CD4-positive, CD25-positive, alpha-beta regulatory T cell (primary cell): ENCODE results near the gene LTBP4. TPM values are rescaled to one million over a fixed set of nuclear protein-coding genes. Genes with fewer than 3 reads are reported as not detected.

Source experiments
- ATAC-seq, 2 donors: fragments of 150-1000 bp; cut with Tn5 transposase; one replicate each; pipeline ENCODE4 v1.10.0; 2021; ENCODE audit warnings: low read depth in 2 of 2, moderate number of reproducible peaks in 2 of 2, moderate library complexity in 1 of 2
- DNase-seq, 3 donors: peaks; one replicate each; pipeline versions ENCODE4 v3.0.0 to v3.0.0-alpha.2; 2012 to 2022; ENCODE audit warnings: mixed read lengths in 1 of 3
- H3K27ac ChIP-seq: one replicate; pipeline ENCODE4 v1.7.0; 2013; ENCODE audit warnings: mild to moderate bottlenecking, low read length; ENCODE audit not compliant: insufficient read depth, poor library complexity, severe bottlenecking
- H3K27me3 ChIP-seq: one replicate; pipeline ENCODE4 v1.7.0; 2013; ENCODE audit warnings: low read length; ENCODE audit not compliant: control insufficient read depth, insufficient read depth
- H3K36me3 ChIP-seq: one replicate; pipeline ENCODE4 v1.7.0; 2013; ENCODE audit warnings: mild to moderate bottlenecking, low read length, moderate library complexity; ENCODE audit not compliant: control insufficient read depth, insufficient read depth
- H3K4me1 ChIP-seq: 2 replicates; pipeline ENCODE4 v1.7.0; 2013; ENCODE audit warnings: mild to moderate bottlenecking, low read length; ENCODE audit not compliant: insufficient read depth, control insufficient read depth, poor library complexity, severe bottlenecking
- H3K4me3 ChIP-seq: one replicate; pipeline ENCODE4 v1.7.0; 2013; ENCODE audit warnings: low read depth, mild to moderate bottlenecking, low read length, moderate library complexity
- H3K9me3 ChIP-seq, 2 experiments: 1 replicate in 1 of 2; 2 replicates in 1 of 2; pipeline ENCODE4 v1.7.0; 2013; ENCODE audit warnings: low read length in 2 of 2, mild to moderate bottlenecking in 1 of 2, moderate library complexity in 1 of 2; ENCODE audit not compliant: control insufficient read depth in 2 of 2
- H3K27ac Mint-ChIP-seq, 3 donors: one replicate each; pipeline ENCODE4 v1.8.0; 2020 to 2022; ENCODE audit warnings: mild to moderate bottlenecking in 3 of 3, mixed read lengths in 3 of 3, moderate library complexity in 2 of 3
- H3K27me3 Mint-ChIP-seq: one replicate; pipeline ENCODE4 v1.8.0; 2022; ENCODE audit warnings: mild to moderate bottlenecking, mixed read lengths
- H3K36me3 Mint-ChIP-seq: one replicate; pipeline ENCODE4 v1.8.0; 2020; ENCODE audit warnings: mixed read lengths
- H3K4me1 Mint-ChIP-seq, 4 donors: one replicate each; pipeline ENCODE4 v1.8.0; 2020 to 2022; ENCODE audit warnings: mixed read lengths in 4 of 4, mild to moderate bottlenecking in 1 of 4
- H3K4me3 Mint-ChIP-seq, 4 donors: one replicate each; pipeline ENCODE4 v1.8.0; 2020 to 2022; ENCODE audit warnings: mild to moderate bottlenecking in 4 of 4, mixed read lengths in 4 of 4, moderate library complexity in 3 of 4
- H3K9me3 Mint-ChIP-seq, 7 donors: one replicate each; pipeline ENCODE4 v1.8.0; 2020 to 2022; ENCODE audit warnings: mixed read lengths in 7 of 7, mild to moderate bottlenecking in 3 of 7, moderate library complexity in 2 of 7
- polyA plus RNA-seq, 4 donors: library from polyadenylated mRNA; unstranded; fragments of 300-500 nt; fragmentation: Illumina TruSeq; gene quantifications; one replicate each; pipeline ENCODE4 v1.2.3, GENCODE V29; 2021
- total RNA-seq: library from RNA; stranded (reverse); gene quantifications from one replicate; pipeline ENCODE4 v1.2.3, GENCODE V29; 2022

The LTBP4 gene
- total and polyA plus RNA-seq, 5 donors from 2014 or later, result 20.7 to 115 (median 30.9) TPM

DNA sequence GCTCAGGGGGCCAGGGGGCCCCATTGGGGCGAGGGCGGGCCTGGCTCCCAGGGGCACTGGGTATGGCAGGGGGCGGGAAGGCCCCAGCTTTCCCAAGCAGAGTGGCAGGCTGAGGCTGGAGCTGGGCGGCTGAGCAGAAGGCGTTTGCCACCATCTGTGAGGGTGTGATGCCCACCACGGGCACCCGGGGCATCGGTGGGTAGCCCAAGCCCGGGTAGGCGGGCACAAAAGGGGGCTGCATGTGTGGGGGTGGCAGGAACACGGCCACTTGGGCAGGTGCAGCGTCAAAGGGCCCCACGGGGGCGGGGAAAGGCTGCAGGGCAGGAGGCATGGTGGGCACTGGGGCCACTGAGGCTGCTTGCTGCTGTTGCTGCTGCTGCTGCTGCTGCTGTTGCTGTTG, 66.4 kb downstream of the LTBP4 start:
- ATAC-seq (no peak), DNase-seq (no peak)
- Mint-ChIP-seq H3K36me3 (peaks cover 22% of the 10 kb centered on the region), H3K27me3 (no peaks in the 10 kb centered on the region), H3K4me3 (no peak overlapping the region), H3K9me3 (peaks cover 0 to 3% (median 0%) of the 10 kb centered on the region in 7 donors), H3K27ac (no peak overlapping the region), H3K4me1 (peaks cover 0 to 10% (median 4%) of the 10 kb centered on the region in 4 donors)
- H3K4me1 ChIP-seq, result peaks cover 10% of the 10 kb centered on the region
- H3K27me3 ChIP-seq, result no peaks in the 10 kb centered on the region
- H3K9me3 ChIP-seq, result peaks cover 4 to 7% of the 10 kb centered on the region in 2 experiments
- H3K27ac ChIP-seq, result no peak overlapping the region
- H3K36me3 ChIP-seq, result peaks cover 9% of the 10 kb centered on the region
- no peak overlapping the region for H3K4me3 ChIP-seq

DNA sequence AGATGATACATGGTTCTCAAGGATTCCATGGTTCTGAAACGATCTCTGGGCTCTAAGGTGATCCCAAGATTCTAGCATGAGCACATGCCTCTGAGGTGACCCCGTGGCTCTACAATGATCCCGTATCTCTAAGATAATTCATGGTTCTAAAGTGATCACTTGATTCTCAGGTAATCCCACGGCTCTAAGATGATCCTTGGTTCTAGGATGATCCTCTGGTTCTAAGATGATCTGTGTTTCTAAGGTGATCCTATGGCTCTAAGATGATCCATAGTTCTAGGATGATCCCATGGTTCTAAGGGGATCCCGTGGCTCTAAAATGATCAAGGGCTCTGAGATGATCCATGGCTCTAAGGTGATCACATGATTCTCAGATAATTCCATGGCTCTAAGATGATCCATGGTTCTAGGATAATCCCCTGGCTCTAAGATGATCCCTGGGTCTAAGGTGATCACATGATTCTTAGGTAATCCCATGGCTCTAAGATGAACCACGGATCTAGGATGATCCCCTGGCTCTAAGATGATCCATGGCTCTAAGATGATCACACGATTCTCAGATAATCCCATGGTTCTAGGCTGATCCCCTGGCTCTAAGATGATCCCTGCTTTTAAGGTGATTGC, 67.9 kb downstream of the LTBP4 start:
- DNase-seq (no peak), ATAC-seq (no peak)
- peaks cover 22% of the 10 kb centered on the region for H3K36me3 Mint-ChIP-seq
- H3K9me3 ChIP-seq, result peaks cover 4 to 7% of the 10 kb centered on the region in 2 experiments
- no peaks in the 10 kb centered on the region for H3K4me1 ChIP-seq
- H3K27ac ChIP-seq, result no peak overlapping the region
- H3K36me3 ChIP-seq, result peaks cover 17% of the 10 kb centered on the region
- H3K27me3 Mint-ChIP-seq, result no peaks in the 10 kb centered on the region
- H3K27me3 ChIP-seq, result no peaks in the 10 kb centered on the region
- no peak overlapping the region for H3K4me3 Mint-ChIP-seq
- H3K4me3 ChIP-seq, result no peak overlapping the region
- peaks cover 0 to 3% (median 0%) of the 10 kb centered on the region in 7 donors for H3K9me3 Mint-ChIP-seq
- no peak overlapping the region for H3K27ac Mint-ChIP-seq
- H3K4me1 Mint-ChIP-seq, result no peaks in the 10 kb centered on the region

DNA sequence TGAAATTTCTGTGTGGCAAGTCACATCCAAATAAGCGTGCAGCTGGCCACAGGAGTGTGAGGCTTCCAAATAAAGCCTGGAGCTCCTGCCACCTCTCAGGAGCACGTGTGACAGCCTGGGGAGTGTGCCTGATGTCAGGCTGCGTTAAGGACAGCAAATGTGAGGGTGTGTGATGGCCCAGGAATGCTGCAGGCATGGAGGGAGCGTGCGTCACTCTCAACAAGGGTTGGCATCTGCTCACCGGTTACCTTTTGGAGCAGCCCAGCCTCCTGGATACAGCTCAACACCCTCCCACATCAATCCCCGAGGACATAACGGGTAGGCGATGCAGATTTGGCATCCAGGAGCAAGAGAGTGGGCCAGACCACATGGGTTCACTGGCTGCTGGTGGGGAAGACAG, 70.2 kb downstream of the LTBP4 start:
- no peak overlapping the region for H3K27ac ChIP-seq
- Mint-ChIP-seq H3K4me3 (no peak overlapping the region), H3K36me3 (peaks cover 26% of the 10 kb centered on the region), H3K9me3 (peaks cover 0 to 3% (median 0%) of the 10 kb centered on the region in 7 donors), H3K27ac (no peak overlapping the region), H3K4me1 (no peaks in the 10 kb centered on the region), H3K27me3 (no peaks in the 10 kb centered on the region)
- DNase-seq (no peak), ATAC-seq (no peak)
- H3K9me3 ChIP-seq, result peaks cover 4 to 7% of the 10 kb centered on the region in 2 experiments
- no peak overlapping the region for H3K4me3 ChIP-seq
- H3K36me3 ChIP-seq, result peaks cover 17% of the 10 kb centered on the region
- no peaks in the 10 kb centered on the region for H3K27me3 ChIP-seq
- no peaks in the 10 kb centered on the region for H3K4me1 ChIP-seq

DNA sequence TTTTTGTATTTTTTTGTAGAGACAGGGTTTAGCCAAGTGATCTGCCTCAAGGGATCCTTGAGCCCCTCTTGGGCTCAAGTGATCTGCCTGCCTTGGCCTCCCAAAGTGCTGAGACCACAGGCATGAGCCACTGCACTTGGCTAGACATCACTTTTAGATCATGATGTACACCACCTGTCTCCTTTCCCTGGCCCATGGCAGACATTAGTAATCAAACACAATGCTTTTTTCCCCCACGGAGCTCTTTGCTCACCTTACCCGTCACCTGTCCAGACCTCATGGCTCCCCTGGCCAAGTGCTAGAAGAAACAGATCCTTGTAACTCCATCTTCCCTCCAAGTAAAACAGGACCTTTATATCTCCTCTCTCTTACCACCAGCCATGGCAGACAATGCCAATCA, 70.9 kb downstream of the LTBP4 start:
- no peaks in the 10 kb centered on the region for H3K27me3 ChIP-seq
- Mint-ChIP-seq H3K4me1 (no peaks in the 10 kb centered on the region), H3K9me3 (peaks cover 0 to 3% (median 0%) of the 10 kb centered on the region in 7 donors), H3K4me3 (no peak overlapping the region), H3K36me3 (peaks cover 26% of the 10 kb centered on the region), H3K27me3 (no peaks in the 10 kb centered on the region), H3K27ac (peak overlapping the region in 1 of 3 donors; percentile 12)
- no peak overlapping the region for H3K27ac ChIP-seq
- peaks cover 20% of the 10 kb centered on the region for H3K36me3 ChIP-seq
- H3K4me1 ChIP-seq, result no peaks in the 10 kb centered on the region
- no peak for ATAC-seq
- no peak overlapping the region for H3K4me3 ChIP-seq
- no peak for DNase-seq
- H3K9me3 ChIP-seq, result peaks cover 4 to 7% of the 10 kb centered on the region in 2 experiments

DNA sequence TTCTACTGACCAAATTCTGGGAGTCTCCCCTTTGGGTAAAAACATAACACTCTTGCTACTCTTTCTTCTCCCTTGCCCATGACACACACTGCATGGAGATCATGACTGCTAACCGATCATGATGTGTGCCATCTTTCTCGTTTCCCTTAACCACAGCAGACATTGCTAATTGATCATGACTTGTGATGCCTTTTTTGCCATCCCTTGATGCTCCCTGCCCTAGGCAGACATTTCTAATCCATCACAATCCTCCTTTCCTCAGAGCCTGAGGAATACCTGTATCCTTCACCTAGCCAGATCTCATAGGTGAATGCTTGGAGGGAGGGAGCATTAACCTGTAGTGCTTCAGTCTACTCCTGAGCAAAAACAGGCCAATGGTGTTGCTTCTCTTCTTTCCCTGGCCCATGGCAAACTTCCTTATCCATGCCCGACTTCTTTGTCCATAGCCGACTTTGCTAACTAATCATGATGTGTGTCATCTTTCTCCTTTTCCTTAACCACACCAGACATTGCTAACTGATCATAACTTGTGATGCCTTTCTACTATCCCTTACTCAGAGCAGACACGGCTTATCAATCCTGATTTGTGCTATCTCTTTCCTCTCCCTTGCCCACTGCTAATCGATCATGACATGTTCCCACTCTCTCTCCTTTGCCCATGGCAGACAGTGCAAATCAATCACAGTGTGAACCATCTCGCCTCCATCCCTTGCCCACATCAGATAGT, 71.6 kb downstream of the LTBP4 start:
- ATAC-seq (no peak), DNase-seq (no peak)
- Histone ChIP-seq H3K27ac (no peak overlapping the region), H3K36me3 (peaks cover 20% of the 10 kb centered on the region), H3K27me3 (no peaks in the 10 kb centered on the region), H3K4me1 (no peaks in the 10 kb centered on the region), H3K4me3 (no peak overlapping the region), H3K9me3 (peaks cover 4 to 7% of the 10 kb centered on the region in 2 experiments)
- H3K4me3 Mint-ChIP-seq, result no peak overlapping the region
- no peaks in the 10 kb centered on the region for H3K27me3 Mint-ChIP-seq
- no peaks in the 10 kb centered on the region for H3K4me1 Mint-ChIP-seq
- H3K9me3 Mint-ChIP-seq, result peaks cover 0 to 3% (median 0%) of the 10 kb centered on the region in 7 donors
- peaks cover 29% of the 10 kb centered on the region for H3K36me3 Mint-ChIP-seq
- H3K27ac Mint-ChIP-seq, result no peak overlapping the region

DNA sequence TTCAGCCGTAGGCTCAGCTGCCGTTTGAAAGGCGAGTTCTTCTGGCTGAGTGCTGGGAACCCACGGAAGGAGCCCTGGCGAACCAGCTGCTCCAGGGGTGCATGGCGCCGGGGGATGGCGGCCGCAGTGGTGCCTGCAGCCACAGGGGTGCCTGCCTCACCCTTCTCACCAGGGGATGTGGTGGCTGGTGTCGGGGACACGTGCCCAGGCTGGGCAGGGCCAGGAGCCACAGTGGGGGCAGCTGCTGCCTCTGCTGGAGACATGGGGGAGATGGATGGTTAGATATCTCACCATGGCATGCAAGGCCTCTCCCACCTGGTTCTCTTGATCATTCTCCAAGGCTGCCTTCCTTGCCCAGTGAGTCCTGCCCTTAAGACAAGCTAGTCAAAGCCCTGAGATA, 72.2 kb downstream of the LTBP4 start:
- Mint-ChIP-seq H3K36me3 (peaks cover 31% of the 10 kb centered on the region), H3K4me1 (no peaks in the 10 kb centered on the region), H3K27me3 (no peaks in the 10 kb centered on the region), H3K4me3 (no peak overlapping the region), H3K9me3 (peaks cover 0 to 3% (median 0%) of the 10 kb centered on the region in 7 donors), H3K27ac (no peak overlapping the region)
- DNase-seq, result no peak
- Histone ChIP-seq H3K4me1 (no peaks in the 10 kb centered on the region), H3K9me3 (peaks cover 4 to 7% of the 10 kb centered on the region in 2 experiments), H3K27me3 (no peaks in the 10 kb centered on the region), H3K36me3 (peaks cover 20% of the 10 kb centered on the region), H3K27ac (no peak overlapping the region), H3K4me3 (no peak overlapping the region)
- ATAC-seq, result no peak

DNA sequence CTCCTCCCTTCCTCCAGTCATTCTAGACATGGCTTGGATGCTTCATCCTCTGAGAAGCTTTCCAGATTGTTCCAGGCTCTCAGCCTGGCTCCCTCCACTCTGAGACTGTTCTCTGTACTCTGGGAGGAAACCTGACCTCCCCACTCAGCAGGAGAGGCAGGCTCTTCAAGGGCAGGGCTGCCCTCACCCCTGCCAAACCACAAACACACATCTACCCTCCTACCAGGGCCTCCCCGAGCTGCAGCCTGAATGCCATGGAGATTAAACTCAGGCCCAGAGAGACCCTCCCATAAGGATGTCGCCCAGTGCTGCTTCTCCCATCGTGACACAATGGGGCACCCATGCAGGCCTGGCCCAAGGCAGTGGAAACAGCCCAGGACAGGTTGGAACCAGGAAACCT, 73.1 kb downstream of the LTBP4 start:
- H3K4me3 Mint-ChIP-seq, result no peak overlapping the region
- no peak for ATAC-seq
- no peaks in the 10 kb centered on the region for H3K27me3 ChIP-seq
- peaks cover 18% of the 10 kb centered on the region for H3K36me3 ChIP-seq
- H3K4me1 ChIP-seq, result no peaks in the 10 kb centered on the region
- H3K27me3 Mint-ChIP-seq, result no peaks in the 10 kb centered on the region
- no peaks in the 10 kb centered on the region for H3K4me1 Mint-ChIP-seq
- peaks cover 0 to 3% (median 0%) of the 10 kb centered on the region in 7 donors for H3K9me3 Mint-ChIP-seq
- H3K4me3 ChIP-seq, result no peak overlapping the region
- H3K36me3 Mint-ChIP-seq, result peaks cover 24% of the 10 kb centered on the region
- H3K27ac ChIP-seq, result no peak overlapping the region
- peaks cover 0 to 2% of the 10 kb centered on the region in 2 experiments for H3K9me3 ChIP-seq
- no peak for DNase-seq
- no peak overlapping the region for H3K27ac Mint-ChIP-seq
